ENCODE data around the gene ANKS1B.
A peak's percentile ranks its signal among the peaks of the same experiment; 100 is the strongest.
"Not testable (repeated sequence)": the region's sequence is repeated elsewhere in the genome, so short reads cannot be mapped to it uniquely, and the experiment has no call there.

Gene ANKS1B

GRCh38 chr12:98793121-98793520 is 1191.6 kb downstream of the ANKS1B start:
- no peak for DNase-seq

DNA sequence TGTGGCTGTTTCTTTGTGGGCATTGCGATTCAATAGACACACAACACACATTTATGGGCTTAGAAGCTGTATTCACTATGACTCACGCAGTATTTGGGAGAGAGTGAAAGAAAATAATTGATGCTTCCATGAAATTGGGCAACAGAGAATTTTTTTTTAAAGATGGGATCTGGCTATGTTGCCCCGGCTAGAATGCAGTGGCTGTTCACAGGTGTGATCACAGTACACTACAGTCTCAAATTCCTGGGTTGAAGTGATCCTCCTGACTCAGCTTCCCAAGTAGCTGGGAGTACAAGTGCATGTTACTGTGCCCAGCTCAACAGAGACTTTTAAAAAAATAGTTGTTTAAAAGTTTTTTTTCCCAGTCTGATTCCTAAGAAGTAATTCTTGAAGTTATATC is 1193.3 kb downstream of the ANKS1B start:
- no peak for DNase-seq

GRCh38 chr12:98788396-98788795 is 1196.3 kb downstream of the ANKS1B start:
- no peak for DNase-seq

- no peak for DNase-seq
Measured at GRCh38 chr12:98786653-98787052, 1198.1 kb downstream of the ANKS1B start.

GRCh38 chr12:98783420-98783819 is 1201.3 kb downstream of the ANKS1B start:
- DNase-seq = no peak

GRCh38 chr12:98780261-98780660 is 1204.5 kb downstream of the ANKS1B start:
- DNase-seq = no peak

DNA sequence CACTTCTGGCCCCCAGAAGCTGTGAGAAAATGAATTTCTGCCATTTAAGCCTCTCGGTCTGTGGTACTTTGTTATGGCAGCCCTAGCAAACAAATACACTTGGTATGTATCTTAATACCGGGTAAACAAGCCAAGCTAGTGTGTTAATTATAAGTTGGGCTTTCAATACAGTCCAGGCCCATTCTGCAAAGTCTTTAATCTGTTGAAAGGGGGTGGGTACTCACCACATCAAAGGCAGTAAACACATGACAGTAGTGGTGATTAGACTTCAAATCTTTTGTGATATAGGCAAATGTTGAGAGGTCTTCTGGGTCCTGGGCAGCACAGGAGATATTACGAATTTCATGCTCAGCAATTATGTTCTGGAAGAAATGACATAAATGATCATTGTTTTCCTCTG is 1211.9 kb downstream of the ANKS1B start:
- DNase-seq = no peak

DNA sequence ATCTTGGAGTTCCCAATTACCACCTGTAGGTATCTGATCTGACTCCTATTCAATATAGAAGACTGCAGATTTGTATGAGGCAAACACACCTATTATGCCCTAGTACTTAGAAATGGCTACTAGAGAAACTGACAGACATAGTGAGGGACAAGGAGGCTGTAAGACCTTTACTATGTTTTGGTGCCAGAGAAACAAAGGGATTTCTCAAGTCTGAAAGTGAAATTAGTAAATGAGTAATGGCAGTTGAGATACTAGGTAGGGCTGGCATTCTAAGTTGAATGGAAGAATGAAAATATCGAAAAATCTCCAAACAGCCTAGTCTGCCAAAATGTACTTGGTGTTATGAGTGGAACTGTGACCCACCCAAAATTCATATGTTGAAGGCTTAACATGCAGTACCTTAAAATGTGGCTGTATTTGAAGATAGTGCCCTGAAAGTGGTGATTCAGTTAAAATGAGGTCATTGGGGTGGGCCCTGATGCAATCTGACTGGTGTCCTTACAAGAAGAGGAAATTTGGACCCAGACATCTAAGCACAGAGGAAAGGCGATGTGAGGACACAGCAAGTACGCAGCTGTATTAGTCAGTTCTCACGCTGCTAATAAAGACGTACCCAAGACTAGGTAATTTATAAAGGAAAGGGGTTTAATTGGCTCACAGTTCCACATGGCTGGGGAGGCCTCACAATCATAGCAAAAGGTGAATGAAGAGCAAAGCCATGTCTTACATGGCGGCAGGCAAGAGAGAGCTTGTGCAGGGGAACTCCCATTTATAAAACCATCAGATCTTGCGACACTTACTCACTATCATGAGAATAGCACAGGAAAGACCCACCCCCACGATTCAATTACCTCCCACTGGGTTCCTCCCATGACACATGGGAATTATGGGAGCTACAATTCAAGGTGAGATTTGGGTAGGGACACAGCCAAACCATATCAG is 1212.7 kb downstream of the ANKS1B start:
- DNase-seq = no peak

- no peak for DNase-seq
Measured at GRCh38 chr12:98770230-98770629, 1214.5 kb downstream of the ANKS1B start.

GRCh38 chr12:98769068-98769467 is 1215.7 kb downstream of the ANKS1B start:
- DNase-seq = no peak

DNA sequence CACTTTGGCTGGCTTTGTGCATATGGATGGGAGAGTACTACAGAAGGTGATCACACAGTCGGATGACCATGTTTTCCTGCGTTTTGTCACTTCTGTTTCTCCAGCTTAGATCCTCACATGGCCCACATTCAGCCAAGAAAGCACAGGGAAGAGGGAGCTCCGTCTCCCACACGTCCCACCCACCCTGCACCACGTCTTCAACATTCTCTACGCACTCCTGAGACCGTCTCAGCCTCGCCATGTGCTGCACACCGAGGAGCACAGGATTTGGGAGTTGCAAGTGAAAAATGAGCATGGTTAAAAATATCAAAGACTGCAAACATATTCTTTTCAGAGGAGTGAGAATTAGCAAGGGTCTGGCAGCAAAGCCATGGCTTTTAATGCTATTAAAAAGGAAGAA is 1217.5 kb downstream of the ANKS1B start:
- DNase-seq = no peak

- no peak for DNase-seq
Measured at GRCh38 chr12:98763656-98764055, 1221.1 kb downstream of the ANKS1B start.

DNA sequence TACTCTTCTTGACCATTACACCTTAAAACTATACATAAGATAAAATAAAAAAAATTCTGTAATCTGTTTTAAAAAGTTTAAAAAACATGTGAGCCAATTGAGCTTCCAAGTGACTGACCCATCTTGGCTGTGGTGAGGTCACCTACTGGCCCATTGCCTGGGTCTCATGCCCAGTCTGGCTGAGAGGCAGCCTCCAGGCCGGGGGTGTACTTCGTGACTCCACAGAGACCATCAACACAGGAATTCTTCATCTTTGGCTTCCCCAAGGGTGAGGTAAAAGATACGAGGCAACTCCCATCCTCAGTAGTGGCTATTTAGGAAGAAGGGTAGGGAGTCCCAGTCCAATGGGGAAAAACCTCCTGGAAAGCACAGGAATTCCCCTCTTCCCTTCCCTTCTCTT is 1226.4 kb downstream of the ANKS1B start:
- DNase-seq = no peak

- DNase-seq = no peak
Measured at GRCh38 chr12:98757455-98757854, 1227.3 kb downstream of the ANKS1B start.

DNA sequence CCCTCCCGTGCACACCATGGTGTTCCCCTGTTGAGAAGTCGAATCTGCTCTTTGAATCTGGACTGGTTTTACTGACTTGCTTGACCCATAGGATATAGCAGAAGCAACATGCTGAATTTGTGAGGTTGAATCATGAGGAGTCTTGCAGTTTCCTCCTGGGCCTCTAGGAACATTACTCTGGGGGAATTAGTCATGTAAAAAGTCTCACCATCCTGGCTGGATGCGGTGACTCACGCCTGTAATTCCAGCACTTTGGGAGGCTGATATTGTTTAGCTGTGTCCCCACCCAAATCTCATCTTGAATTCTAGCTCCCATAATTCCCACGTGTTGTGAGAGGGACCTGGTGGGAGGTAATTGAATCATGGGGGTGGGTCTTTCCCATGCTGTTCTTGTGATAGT is 1228.9 kb downstream of the ANKS1B start:
- not testable (repeated sequence) for DNase-seq

DNA sequence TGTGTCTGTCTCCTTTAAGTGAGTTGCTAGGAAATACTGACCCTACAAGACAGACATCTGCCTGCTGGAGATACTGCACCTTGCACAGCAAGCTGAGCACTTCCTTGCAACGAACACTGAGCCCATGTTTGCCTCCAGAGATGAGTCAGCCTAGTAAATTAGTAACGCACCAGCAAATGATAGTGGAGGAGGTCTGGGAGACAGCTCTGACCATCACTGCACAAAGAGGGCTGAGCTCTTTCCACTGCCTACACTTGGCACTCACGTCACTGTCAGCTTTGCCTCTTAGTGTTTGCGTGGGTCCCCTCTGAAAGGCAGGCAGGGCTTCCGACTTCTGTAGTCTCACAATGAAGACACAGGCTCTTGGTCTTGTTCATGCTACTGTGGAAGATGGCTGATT is 1230.6 kb downstream of the ANKS1B start:
- peak in 1 of 5 donors; percentile 91 for DNase-seq

- no peak for DNase-seq
Measured at GRCh38 chr12:98752726-98753125, 1232.0 kb downstream of the ANKS1B start.

DNA sequence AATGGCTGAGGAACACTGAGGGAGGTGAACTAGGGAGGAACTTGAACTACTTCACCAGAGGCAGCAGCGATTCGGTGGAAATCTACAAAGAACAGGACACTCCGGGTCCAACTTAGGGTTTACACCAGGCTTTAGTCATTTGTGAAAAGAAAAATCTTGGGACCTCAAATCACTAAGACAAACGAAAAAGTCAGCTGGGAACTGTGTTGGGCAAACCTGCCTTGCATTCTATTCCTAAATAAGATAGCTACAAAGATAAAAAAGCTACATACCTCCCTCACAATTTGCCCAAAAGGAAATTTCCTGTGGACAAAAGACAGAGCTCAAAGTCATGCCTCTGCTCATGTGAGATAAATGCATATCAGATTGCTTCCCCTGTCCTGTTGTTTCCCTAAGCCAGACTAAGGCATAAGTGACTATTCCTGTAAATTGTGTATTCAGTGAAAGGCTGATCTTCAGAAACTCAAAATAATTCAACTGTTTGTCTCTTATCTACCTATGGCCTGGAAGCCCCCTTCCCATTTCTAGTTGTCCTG is 1233.1 kb downstream of the ANKS1B start:
- DNase-seq = no peak

DNA sequence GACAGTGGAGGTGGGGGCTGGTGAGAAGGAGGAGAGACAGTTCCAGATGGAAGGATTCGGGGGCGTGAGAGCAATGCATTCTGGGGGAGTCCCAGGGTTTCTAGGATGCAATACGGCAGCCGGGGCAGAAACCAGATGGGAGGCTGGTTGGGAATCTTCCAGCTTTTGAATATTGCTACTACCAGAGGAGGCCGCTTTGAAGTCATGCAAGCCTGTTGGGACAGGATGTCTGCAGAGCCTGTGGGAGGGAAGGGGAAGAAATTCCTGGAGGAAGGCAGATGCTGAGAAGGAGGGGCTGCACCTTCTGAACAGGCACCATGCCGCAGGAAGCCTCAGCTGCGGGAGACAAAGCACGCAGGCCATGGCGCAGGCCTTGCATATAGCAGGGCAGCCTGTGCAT is 1234.2 kb downstream of the ANKS1B start:
- DNase-seq = no peak

GRCh38 chr12:98748463-98748862 is 1236.3 kb downstream of the ANKS1B start:
- DNase-seq = no peak

DNA sequence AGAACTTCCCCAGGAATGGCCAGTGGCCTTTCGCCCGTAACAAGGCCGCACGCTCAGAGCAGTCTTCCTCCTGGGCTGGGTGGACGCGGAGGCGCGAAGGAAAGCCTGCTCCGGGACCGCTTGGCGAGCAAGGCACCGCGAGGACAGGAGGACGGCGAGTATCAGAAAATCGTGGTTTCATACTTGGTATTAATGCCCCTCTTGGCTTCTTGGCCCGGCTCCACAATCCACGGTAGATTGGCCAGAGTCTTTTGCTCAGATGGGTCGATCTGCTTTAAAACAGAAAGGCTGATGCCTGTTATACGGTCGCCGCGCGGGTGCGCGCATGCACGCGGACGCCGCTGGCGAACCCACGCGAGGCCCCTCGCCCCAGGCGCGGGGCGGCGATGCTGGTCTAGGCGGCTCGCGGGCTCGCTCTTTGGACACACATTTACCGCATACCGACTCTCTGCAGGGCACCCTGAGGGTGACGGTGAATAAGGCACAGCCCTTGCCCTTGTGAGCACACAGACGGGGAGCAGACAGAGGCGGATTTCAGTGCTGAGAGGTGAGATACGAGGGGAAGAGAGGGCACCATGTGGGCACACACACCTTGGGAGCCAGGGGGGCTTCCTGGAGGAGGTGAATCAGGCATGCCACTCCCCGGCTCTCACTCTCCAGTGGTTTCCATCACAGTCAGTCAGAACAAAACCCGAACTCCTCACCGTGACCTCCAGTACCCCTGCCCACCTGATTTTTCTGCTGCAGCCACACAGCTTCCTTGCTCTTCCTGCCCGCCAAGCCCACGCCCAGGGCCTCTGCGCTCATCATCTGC is 1239.0 kb downstream of the ANKS1B start:
- peak in 2 of 5 donors; percentile 10 to 55 for DNase-seq

- peak in 2 of 5 donors; percentile 9 to 43 for DNase-seq
Measured at GRCh38 chr12:98744680-98745079, 1240.1 kb downstream of the ANKS1B start.

GRCh38 chr12:98743362-98743953 is 1241.3 kb downstream of the ANKS1B start:
- peak in 2 of 5 donors; percentile 5 to 68 for DNase-seq
